Astrocyte of the cerebellum (primary cell): ENCODE data around the gene EPG5.
"Not testable (repeated sequence)": the region's sequence is repeated elsewhere in the genome, so short reads cannot be mapped to it uniquely, and the experiment has no call there.

Experiments
- DNase-seq: peaks from one replicate; pipeline ENCODE4 v3.0.0-alpha.2; 2011; ENCODE audit warnings: low read depth
- H3K4me3 ChIP-seq: 2 replicates; pipeline ENCODE4 v1.5.1; 2011; ENCODE audit warnings: mild to moderate bottlenecking, low read depth, low read length, moderate library complexity
- CTCF ChIP-seq: IDR thresholded peaks from 2 replicates; pipeline ENCODE4 v1.5.1; 2012; ENCODE audit warnings: low read length, low read depth, moderate library complexity, mild to moderate bottlenecking; ENCODE audit errors: missing control alignments
- in situ Hi-C: cut with HindIII; loops from 2 replicates; pipeline ENCODE4 v1.10.0; 2017; ENCODE audit warnings: low sequenced_read_pairs

The EPG5 gene

GRCh38 chr18:45980229-45980628 lies 13.1 kb upstream of the EPG5 start:
- no peak for DNase-seq
- in situ Hi-C loops: no loop called here
- no peak for TF ChIP-seq CTCF

GRCh38 chr18:45978084-45978483 lies 11.0 kb upstream of the EPG5 start:
- in situ Hi-C loops: no loop called here
- DNase-seq: no peak
- no peak for TF ChIP-seq CTCF
- no peak overlapping the region for H3K4me3 ChIP-seq

More at GRCh38 chr18:45980229-45980628, 13.1 kb upstream of the EPG5 start:
- no peak overlapping the region for H3K4me3 ChIP-seq

- H3K4me3 ChIP-seq: no peak overlapping the region
- in situ Hi-C loops: no loop called here
- no peak for DNase-seq
- no peak for TF ChIP-seq CTCF
Observed at GRCh38 chr18:45976974-45977373, 9.8 kb upstream of the EPG5 start.

GRCh38 chr18:45976566-45976965 lies 9.4 kb upstream of the EPG5 start:
- in situ Hi-C loops: no loop called here

GRCh38 chr18:45974088-45974536 lies 7.0 kb upstream of the EPG5 start:
- TF ChIP-seq CTCF: peak; percentile 78
- in situ Hi-C loops: no loop called here
- peak; percentile 72 for DNase-seq
- no peak overlapping the region for H3K4me3 ChIP-seq

More at GRCh38 chr18:45976566-45976965, 9.4 kb upstream of the EPG5 start:
- DNase-seq: peak; percentile 46
- no peak for TF ChIP-seq CTCF
- H3K4me3 ChIP-seq: no peak overlapping the region

- not testable (repeated sequence) for DNase-seq, H3K4me3 ChIP-seq
- in situ Hi-C loops: loop anchor here (5.0 kb wide), 2 partner anchors 48 to 92 kb away; no protein-coding TSS in a partner anchor
Observed at GRCh38 chr18:45964913-45965312, 2.2 kb downstream of the EPG5 start.

GRCh38 chr18:45962866-45963265 lies 4.3 kb downstream of the EPG5 start:
- no peak overlapping the region for H3K4me3 ChIP-seq
- no peak for DNase-seq
- TF ChIP-seq CTCF: no peak
- in situ Hi-C loops: loop anchor here (5.0 kb wide), 2 partner anchors 46 to 94 kb away; no protein-coding TSS in a partner anchor
